PC-9 (cell line): ENCODE data around the gene TMBIM4. TPM values are rescaled to one million over a fixed set of nuclear protein-coding genes. Genes with fewer than 3 reads are reported as not detected.

Experiments used
- BruUV-seq: library from RNA; stranded (reverse); fragments of 400-500 nt; replicated peaks from 2 replicates; lab custom pipeline; 2021; lab: Mats Ljungman, UMichigan
- CTCF ChIA-PET: fragments of 300-600 bp; sonication (Branson Sonifier 250); formaldehyde crosslinking; loops from one replicate; lab custom pipeline; 2022; ENCODE audit warnings: antibody characterized with exemption; lab: Charles Lee
- POLR2A ChIA-PET: fragments of 300-600 bp; sonication (Branson Sonifier 250); formaldehyde crosslinking; loops from one replicate; lab custom pipeline; 2022; ENCODE audit warnings: antibody characterized with exemption; ENCODE audit not compliant: unreplicated experiment; lab: Charles Lee
- DNase-seq, 2 experiments: peaks; one replicate each; pipeline versions ENCODE4 v3.0.0 to v3.0.0-alpha.2; 2015 to 2022; ENCODE audit warnings: mixed read lengths in 1 of 2
- H2AFZ ChIP-seq: fragments of 200-600 bp; sonication (generic); 2 replicates; pipeline ENCODE4 v1.8.1; 2017; ENCODE audit warnings: antibody characterized with exemption
- H3F3A ChIP-seq: fragments of 200-600 bp; sonication (generic); 2 replicates; pipeline ENCODE4 v1.8.1; 2017; ENCODE audit warnings: antibody characterized with exemption, mild to moderate bottlenecking, low read depth; ENCODE audit not compliant: insufficient read depth
- H3K27ac ChIP-seq: fragments of 200-600 bp; sonication (generic); 2 replicates; pipeline ENCODE4 v1.6.1; 2016; ENCODE audit warnings: mixed run types
- H3K27me3 ChIP-seq: fragments of 200-600 bp; sonication (generic); 2 replicates; pipeline ENCODE4 v1.6.1; 2016; ENCODE audit warnings: low read depth, mixed run types; ENCODE audit not compliant: insufficient read depth
- H3K36me3 ChIP-seq: fragments of 200-600 bp; sonication (generic); 2 replicates; pipeline ENCODE4 v1.6.1; 2016; ENCODE audit warnings: low read depth, mixed run types
- H3K4me1 ChIP-seq: fragments of 200-600 bp; sonication (generic); replicated peaks from 2 replicates; pipeline ENCODE4 v1.6.1; 2016; ENCODE audit warnings: mixed run types; ENCODE audit not compliant: insufficient read depth
- H3K4me2 ChIP-seq: fragments of 200-600 bp; sonication (generic); 2 replicates; pipeline ENCODE4 v1.6.1; 2017; ENCODE audit warnings: mixed run types
- H3K4me3 ChIP-seq: fragments of 200-600 bp; sonication (generic); 2 replicates; pipeline ENCODE4 v1.6.1; 2016; ENCODE audit warnings: mixed run types
- H3K79me2 ChIP-seq: fragments of 200-600 bp; sonication (generic); 2 replicates; pipeline ENCODE4 v1.6.1; 2017; ENCODE audit warnings: low read depth, mixed run types
- H3K9me2 ChIP-seq: fragments of 200-600 bp; sonication (generic); 2 replicates; pipeline ENCODE4 v1.8.1; 2017; ENCODE audit warnings: mild to moderate bottlenecking; ENCODE audit not compliant: insufficient read depth
- H3K9me3 ChIP-seq: fragments of 200-600 bp; sonication (generic); 2 replicates; pipeline ENCODE4 v1.8.1; 2016; ENCODE audit warnings: low read depth; ENCODE audit not compliant: insufficient read depth
- H4K20me1 ChIP-seq: fragments of 200-600 bp; sonication (generic); 2 replicates; pipeline ENCODE4 v1.8.1; 2017; ENCODE audit not compliant: insufficient read depth
- EZH2 ChIP-seq: fragments of 200-600 bp; sonication (generic); IDR thresholded peaks from 2 replicates; pipeline ENCODE4 v1.8.0; 2017; ENCODE audit warnings: antibody characterized with exemption, low read depth
- intact Hi-C: fragments of 100-400 bp; cut with micrococcal nuclease; formaldehyde crosslinking; loops from one replicate; pipeline ENCODE4 v1.10.0; 2022; ENCODE audit not compliant: unreplicated experiment
- total RNA-seq: library from RNA; stranded (reverse); gene quantifications from 2 replicates; pipeline ENCODE4 v1.2.3, GENCODE V29; 2021
- TF ChIP-seq, protein P1 (sequence below): fragments of 200-600 bp; sonication (generic); conservative IDR thresholded peaks from 2 replicates; pipeline ENCODE4 v1.6.1; 2017; ENCODE audit warnings: mixed run types, antibody characterized with exemption, mild to moderate bottlenecking, moderate library complexity

The TMBIM4 gene
- total RNA-seq, 1 experiment from 2014 or later, result 49.8 TPM

DNA sequence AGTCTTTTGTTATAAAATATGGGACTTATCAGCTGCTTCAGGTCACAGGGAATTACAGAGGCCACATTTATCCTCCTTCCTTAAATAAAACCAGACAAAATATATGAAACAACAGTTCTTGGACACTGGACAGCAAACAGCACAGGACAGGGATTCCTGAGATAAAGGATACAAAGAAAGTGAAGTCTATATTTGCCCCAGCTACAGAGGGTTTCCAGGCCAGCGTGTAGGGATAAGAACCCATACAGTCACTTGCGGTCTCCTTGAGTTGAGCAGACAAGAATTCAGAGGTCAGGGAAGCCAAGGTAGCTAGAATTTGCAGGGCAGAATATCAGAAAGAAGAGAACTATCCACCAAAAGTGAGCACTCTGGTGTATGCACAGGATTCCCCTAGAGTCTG lies 30.5 kb downstream of the TMBIM4 start:
- Histone ChIP-seq H3K27ac (no peak overlapping the region), H4K20me1 (no peaks in the 10 kb centered on the region; the same call in 1 of the 2 replicates), H3K4me1 (no peaks in the 10 kb centered on the region), H3K27me3 (no peaks in the 10 kb centered on the region), H3K9me2 (no peaks in the 10 kb centered on the region; the same call in 1 of the 2 replicates), H2AFZ (no peak overlapping the region), H3K36me3 (peaks cover 30% of the 10 kb centered on the region; the same call in 1 of the 2 replicates), H3K79me2 (no peaks in the 10 kb centered on the region), H3K4me2 (no peak overlapping the region), H3K9me3 (peaks cover 38% of the 10 kb centered on the region), H3F3A (no peaks in the 10 kb centered on the region), H3K4me3 (no peak overlapping the region)
- no peak for DNase-seq
- ChIA-PET CTCF (no interaction called here), POLR2A (no interaction called here)
- TF ChIP-seq EZH2, result no peak
- TF ChIP-seq, protein P1, sequence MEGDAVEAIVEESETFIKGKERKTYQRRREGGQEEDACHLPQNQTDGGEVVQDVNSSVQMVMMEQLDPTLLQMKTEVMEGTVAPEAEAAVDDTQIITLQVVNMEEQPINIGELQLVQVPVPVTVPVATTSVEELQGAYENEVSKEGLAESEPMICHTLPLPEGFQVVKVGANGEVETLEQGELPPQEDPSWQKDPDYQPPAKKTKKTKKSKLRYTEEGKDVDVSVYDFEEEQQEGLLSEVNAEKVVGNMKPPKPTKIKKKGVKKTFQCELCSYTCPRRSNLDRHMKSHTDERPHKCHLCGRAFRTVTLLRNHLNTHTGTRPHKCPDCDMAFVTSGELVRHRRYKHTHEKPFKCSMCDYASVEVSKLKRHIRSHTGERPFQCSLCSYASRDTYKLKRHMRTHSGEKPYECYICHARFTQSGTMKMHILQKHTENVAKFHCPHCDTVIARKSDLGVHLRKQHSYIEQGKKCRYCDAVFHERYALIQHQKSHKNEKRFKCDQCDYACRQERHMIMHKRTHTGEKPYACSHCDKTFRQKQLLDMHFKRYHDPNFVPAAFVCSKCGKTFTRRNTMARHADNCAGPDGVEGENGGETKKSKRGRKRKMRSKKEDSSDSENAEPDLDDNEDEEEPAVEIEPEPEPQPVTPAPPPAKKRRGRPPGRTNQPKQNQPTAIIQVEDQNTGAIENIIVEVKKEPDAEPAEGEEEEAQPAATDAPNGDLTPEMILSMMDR, result no peak
- intact Hi-C loops, result loop anchor here (10.0 kb wide), 1 partner anchor 265 kb away; no protein-coding TSS in a partner anchor
- no TSS peak for BruUV-seq

DNA sequence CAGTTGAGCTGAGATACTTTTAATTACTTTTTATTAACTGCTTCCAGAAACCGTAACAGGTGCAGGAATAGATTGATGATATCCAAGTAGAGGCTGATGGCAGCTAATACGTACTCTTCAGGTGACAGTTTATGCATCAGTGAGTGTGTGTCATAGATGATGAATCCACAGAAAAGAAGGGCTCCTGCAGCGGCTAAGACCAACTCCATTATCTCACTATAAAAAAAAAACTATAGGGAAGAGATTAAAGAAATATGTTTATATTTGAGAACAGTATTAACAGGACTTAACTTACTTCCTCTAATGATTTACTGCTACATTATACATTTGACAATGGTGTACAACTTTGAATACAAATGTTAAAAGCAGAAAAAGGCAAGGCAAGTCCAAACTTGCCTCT lies 31.9 kb downstream of the TMBIM4 start:
- H3K4me1 ChIP-seq, result 0 out of 2 replicates have a peak, but pooled peaks cover under 1% of the 10 kb centered on the region
- H3F3A ChIP-seq, result no peaks in the 10 kb centered on the region
- H3K4me3 ChIP-seq, result no peak overlapping the region
- peaks cover 30% of the 10 kb centered on the region; the same call in 1 of the 2 replicates for H3K36me3 ChIP-seq
- H3K27me3 ChIP-seq, result no peaks in the 10 kb centered on the region
- no peaks in the 10 kb centered on the region for H3K79me2 ChIP-seq
- no peak for TF ChIP-seq EZH2
- TF ChIP-seq, protein P1, result no peak
- intact Hi-C loops, result loop anchor here (10.0 kb wide), 1 partner anchor 267 kb away; no protein-coding TSS in a partner anchor
- peaks cover 31% of the 10 kb centered on the region for H3K9me3 ChIP-seq
- no peak for DNase-seq
- H3K9me2 ChIP-seq, result no peaks in the 10 kb centered on the region; the same call in 1 of the 2 replicates
- H4K20me1 ChIP-seq, result no peaks in the 10 kb centered on the region; the same call in 1 of the 2 replicates
- CTCF ChIA-PET, result no interaction called here
- POLR2A ChIA-PET, result no interaction called here
- H3K27ac ChIP-seq, result no peak overlapping the region
- no peak overlapping the region for H2AFZ ChIP-seq
- H3K4me2 ChIP-seq, result no peak overlapping the region
- BruUV-seq, result no TSS peak

DNA sequence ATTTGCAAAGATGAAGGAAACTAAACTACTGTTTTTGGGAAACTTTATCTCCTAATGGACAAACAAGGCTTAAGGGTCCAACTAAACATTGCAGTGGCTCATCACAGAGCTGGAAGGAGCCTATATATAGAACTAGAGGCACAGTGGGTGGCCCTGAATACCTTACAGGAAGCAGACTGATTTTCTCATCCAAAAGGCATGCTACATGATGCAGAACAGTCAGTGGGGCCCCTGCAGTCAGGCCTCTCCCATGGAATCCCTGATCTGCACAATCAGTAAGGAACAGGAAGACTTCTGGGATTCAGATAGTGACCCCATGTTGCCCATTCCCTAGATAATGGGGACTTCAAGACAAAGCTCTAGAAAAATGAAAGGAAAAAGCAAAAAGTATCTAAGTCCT lies 37.4 kb downstream of the TMBIM4 start:
- no peak overlapping the region for H3K27ac ChIP-seq
- 0 out of 2 replicates have a peak, but pooled peaks cover 9% of the 10 kb centered on the region for H4K20me1 ChIP-seq
- H3K4me1 ChIP-seq, result peaks cover 16% of the 10 kb centered on the region
- no peaks in the 10 kb centered on the region for H3K9me3 ChIP-seq
- H3K4me2 ChIP-seq, result peak overlapping the region; percentile 88
- ChIA-PET POLR2A (interaction anchor here (0.6 kb wide), 1 partner anchor 309 kb away, joined by 5 read pairs; no protein-coding TSS in a partner anchor), CTCF (no interaction called here)
- BruUV-seq, result no TSS peak
- H3K27me3 ChIP-seq, result no peaks in the 10 kb centered on the region
- no peaks in the 10 kb centered on the region for H3F3A ChIP-seq
- no peak overlapping the region for H2AFZ ChIP-seq
- H3K36me3 ChIP-seq, result peaks cover 14% of the 10 kb centered on the region
- peaks cover 49% of the 10 kb centered on the region for H3K79me2 ChIP-seq
- TF ChIP-seq, protein P1, result no peak
- no peak for TF ChIP-seq EZH2
- H3K4me3 ChIP-seq, result peak overlapping the region; percentile 91; the same call in 1 of the 2 replicates
- peak; percentile 19 to 51 for DNase-seq
- intact Hi-C loops, result loop anchor here (10.0 kb wide), 1 partner anchor 272 kb away; no protein-coding TSS in a partner anchor
- H3K9me2 ChIP-seq, result no peaks in the 10 kb centered on the region
